NCI-H1048 (cell line): ENCODE measurements around the gene PCARE.
"Not testable (repeated sequence)": the region's sequence is repeated elsewhere in the genome, so short reads cannot be mapped to it uniquely, and the experiment has no call there.

Experiments used
- DNase-seq: peaks from one replicate; lab custom pipeline; 2025; lab: John Stamatoyannopoulos, UW

PCARE gene

GRCh38 chr2:29074411-29074810 lies at the start of gene PCARE:
Gene PCARE (minus strand): TSS chr2:29074523. CDS start chr2:29074261, 262 bp downstream.
- no peak for DNase-seq

- no peak for DNase-seq
Observed at GRCh38 chr2:29123617-29124349, 49.5 kb upstream of the PCARE start.

- DNase-seq = no peak
Observed at GRCh38 chr2:29120846-29121245, 46.5 kb upstream of the PCARE start.

DNA sequence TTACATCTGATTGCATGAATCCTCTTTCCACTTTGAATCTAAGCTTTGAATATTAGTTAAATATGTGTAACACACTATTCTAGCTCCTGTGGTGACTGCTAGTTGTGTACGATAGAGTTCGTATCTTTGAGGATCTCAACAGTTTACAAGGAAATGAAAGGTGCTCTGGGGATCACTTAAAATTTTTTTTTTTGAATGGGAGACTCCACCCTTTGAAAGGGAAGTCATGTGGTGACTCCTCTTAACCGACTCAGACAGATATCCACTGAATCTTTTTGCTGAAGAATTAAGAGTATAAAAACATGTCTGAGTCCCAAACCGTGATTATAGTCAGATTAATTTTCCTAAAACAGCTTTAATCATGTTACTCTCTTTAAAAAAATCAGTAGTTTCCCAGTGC lies 44.9 kb upstream of the PCARE start:
- DNase-seq = no peak

DNA sequence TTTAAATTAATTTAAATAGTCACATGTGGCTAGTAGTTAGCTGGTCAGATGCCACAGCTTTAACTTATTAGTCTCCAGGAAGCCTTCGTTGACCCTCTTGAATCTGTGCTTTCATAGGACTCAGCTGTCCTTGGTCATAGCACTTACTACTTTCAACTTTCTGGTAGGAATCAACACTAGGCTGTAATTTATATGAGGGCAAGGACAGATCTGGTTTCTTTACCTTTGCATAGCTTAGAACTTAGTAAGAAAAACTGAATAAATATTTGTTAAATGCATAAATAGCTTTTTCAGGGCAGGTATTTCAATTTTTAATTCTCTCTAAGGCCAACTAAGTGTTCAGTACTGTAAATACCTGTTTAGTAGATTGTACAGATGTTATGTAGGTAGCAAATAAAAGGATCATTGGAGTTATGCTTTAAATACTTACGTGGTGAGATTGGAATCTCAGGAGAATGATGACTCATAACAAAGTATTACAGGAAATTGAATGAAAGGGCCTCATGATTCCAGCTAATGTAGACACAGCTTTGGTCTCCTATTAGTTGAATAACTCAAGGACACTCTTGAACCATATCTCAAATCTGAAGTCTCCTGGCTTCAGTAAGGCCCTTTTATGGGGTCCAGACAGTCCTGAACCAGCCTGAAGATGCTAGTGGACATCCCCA lies 43.4 kb upstream of the PCARE start:
- DNase-seq = no peak

GRCh38 chr2:29115797-29116781 lies 41.8 kb upstream of the PCARE start:
- no peak for DNase-seq

DNA sequence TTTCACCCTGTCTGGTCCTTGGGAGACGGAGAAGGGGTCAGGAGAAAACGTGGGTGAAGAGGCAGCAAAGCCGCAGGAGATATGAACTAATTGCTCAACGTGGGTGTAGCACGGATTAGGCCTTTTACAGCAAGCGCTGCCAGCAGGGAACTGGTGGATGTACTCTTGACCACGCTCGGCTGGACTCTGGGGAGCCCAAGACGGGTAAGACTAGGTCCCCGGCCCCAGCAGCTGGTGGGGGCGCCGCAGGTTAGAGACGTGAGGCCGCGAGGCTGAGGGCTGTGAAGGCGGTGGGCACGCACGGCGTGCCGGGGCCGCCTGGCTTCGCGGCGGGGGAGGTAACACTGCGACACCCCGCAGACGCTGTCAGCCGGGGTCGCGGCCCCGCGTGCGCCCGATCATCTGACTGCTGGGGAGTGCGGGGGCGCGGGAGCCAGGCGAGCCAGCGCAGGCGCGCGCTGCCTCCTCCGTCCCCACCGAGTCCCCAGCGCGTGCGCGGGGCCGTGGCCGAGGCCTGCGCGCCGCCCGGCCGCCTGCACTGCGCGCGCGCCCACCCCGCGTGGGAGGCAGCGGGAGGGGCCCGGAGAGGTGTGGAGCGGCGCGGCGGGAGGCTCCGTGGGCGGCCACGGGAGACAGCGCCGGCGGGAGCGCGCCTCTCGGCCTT lies 40.8 kb upstream of the PCARE start, which contains the start of gene CLIP4:
CLIP4 (plus strand) TSS at position 470 of the 664 bp plus-strand sequence. CDS start 5,974 bp downstream, outside the sequence.
- no peak for DNase-seq

DNA sequence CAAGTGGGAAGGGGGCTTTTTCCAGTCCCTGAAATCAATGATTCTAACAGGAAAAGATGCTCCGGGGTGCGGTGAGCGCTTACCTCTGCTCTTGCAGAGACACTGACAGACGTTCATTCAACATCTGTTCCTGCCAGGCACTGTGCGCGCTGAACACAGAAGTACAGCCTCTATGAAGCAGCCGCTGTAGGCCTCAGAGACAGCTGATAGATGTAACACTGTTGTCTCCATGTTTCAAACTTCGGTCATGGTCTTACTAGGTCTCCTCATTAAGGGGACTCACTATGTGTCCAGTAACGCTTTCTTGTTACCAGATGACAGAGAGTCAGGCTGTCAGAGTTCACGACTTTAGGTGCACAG lies 40.2 kb upstream of the PCARE start:
- no peak for DNase-seq

DNA sequence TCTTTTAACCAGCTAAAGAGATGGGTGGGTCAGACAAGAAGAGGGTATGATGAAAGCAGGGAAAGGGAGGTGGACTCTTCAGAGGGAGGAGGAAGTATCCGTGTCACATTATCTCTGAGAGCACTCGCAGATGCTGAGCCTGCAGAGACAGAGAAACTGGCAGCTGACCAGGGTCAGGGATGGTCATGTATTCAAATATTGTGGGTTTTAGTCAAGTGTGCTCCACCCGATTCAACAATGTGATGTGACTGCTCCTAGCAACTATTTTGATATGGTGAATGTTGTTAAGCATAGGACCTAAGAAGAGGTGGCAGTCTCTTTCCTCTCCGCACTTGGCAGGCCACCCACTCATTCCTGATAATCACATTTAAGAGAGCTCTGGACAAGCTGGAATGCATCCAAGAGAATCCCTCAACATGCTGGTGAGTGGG lies 39.6 kb upstream of the PCARE start:
- DNase-seq = no peak

GRCh38 chr2:29113027-29113686 lies 38.8 kb upstream of the PCARE start:
- no peak for DNase-seq

GRCh38 chr2:29112379-29112778 lies 38.1 kb upstream of the PCARE start:
- no peak for DNase-seq

DNA sequence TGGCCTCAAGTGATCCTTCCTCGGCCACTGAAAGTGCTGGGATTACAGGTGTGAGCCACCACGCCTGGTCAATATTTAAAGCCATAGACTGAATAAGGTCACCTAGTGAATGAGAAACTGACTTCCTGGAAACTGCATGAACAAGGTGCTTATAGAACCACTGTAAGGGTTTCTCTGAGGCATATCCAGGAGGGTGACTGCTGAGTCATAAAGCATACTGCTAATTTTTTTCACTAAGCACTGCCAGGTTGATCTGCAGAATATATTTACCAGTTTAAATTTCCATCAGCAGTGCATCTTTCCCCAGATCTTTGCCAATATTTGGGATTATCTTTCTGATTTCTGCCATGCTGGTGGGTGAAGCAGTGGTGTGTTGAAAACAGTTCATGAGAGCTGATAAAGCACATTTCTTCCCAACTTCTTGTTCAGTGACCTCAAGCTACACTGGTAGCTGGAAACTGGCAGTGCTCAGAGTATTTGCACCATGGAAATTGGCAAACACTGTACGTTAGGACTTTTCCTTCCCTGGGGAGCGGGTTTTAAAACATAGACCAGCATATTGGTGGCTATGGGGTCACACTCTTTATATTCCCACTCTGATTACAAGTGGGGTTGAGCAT lies 36.7 kb upstream of the PCARE start:
- DNase-seq = no peak

DNA sequence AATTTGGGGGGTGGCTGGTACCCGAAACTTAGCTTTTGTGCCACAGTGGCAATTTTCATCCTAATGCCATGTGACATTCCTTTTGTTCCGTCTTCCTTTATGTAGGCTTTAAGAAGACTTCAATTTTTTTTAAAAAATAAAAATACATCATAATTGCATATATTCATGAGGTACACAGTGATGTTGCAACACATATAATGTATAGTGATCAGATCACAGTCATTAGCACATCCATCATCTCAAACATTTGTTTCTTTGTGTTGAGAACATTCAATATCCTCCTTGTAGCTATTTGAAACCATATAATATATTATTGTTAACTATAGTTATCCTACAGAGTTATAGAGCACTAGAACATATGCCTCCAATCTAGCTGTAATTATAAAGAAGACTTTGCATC lies 34.9 kb upstream of the PCARE start:
- no peak for DNase-seq

GRCh38 chr2:29108225-29108624 lies 33.9 kb upstream of the PCARE start:
- no peak for DNase-seq

GRCh38 chr2:29107547-29107946 lies 33.2 kb upstream of the PCARE start:
- DNase-seq = not testable (repeated sequence)

GRCh38 chr2:29106980-29107388 lies 32.7 kb upstream of the PCARE start:
- no peak for DNase-seq

DNA sequence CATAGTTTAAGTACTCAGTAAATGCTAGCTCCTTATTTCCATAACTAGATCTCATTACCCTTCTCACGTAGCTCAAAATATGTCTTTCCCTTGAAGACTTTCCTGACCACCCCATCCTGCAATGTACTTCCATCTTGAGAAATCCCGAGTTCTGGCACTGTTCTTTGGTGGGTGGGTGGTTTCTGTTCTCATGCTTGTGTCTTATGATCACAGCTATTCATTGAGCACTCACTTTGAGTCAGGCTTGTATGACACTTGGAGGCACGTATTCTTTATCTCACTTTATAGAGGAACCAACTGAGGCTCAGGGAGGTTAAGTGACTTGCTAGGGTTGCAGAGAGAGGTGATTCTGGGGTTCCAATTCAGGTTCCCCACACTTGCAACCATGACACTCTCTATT lies 31.9 kb upstream of the PCARE start:
- no peak for DNase-seq

DNA sequence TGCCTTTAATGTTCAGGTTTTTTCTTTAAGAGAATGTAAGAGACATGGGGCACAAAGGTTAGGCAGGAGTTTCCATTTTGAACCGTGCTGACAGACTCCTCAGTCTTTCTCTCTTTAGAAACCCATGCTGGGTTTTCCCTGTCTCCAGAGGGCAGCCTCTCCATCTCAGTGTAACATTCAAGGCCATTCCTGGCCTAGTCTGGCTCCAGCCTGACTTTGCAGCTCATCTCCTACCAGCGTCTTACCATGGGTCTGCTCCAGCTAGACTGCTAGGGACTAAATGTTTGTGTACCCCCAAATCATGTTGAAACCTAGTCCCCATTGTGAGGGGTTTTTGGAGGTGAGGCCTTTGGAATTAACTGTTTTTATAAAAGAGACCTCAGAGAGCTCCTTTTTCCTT lies 31.1 kb upstream of the PCARE start:
- DNase-seq = no peak

GRCh38 chr2:29104688-29105087 lies 30.4 kb upstream of the PCARE start:
- DNase-seq = no peak

GRCh38 chr2:29100564-29100963 lies 26.2 kb upstream of the PCARE start:
- no peak for DNase-seq

- no peak for DNase-seq
Observed at GRCh38 chr2:29097569-29097968, 23.2 kb upstream of the PCARE start.
